ENCODE measurements around the gene TXNIP.

DNA sequence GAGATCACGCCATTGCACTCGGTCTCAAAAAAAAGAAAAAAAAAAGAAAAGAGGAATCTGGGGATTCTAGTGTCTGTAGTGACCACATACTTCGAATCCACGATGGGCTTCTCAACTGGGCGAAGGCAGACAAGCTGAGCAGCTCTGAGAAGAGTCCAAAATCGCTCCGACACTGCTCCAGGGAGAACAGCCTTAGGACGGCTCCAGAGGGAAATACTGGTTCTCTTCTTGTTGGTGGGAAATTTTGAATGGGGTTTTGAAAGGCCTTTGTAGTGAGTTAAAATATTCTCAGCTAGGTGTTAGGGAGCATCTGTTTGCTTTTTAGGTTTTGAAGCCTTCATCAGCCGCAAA lies 43.4 kb upstream of the TXNIP start:
- TF ChIP-seq, protein P1, sequence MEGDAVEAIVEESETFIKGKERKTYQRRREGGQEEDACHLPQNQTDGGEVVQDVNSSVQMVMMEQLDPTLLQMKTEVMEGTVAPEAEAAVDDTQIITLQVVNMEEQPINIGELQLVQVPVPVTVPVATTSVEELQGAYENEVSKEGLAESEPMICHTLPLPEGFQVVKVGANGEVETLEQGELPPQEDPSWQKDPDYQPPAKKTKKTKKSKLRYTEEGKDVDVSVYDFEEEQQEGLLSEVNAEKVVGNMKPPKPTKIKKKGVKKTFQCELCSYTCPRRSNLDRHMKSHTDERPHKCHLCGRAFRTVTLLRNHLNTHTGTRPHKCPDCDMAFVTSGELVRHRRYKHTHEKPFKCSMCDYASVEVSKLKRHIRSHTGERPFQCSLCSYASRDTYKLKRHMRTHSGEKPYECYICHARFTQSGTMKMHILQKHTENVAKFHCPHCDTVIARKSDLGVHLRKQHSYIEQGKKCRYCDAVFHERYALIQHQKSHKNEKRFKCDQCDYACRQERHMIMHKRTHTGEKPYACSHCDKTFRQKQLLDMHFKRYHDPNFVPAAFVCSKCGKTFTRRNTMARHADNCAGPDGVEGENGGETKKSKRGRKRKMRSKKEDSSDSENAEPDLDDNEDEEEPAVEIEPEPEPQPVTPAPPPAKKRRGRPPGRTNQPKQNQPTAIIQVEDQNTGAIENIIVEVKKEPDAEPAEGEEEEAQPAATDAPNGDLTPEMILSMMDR (IDR thresholded peaks at IDR 0.05), result no peak
- TF ChIP-seq POLR2A (IDR thresholded peaks at IDR 0.05), result no peak

Data from breast epithelium (tissue), 3 donors.